Skeletal muscle cell (primary cell): ENCODE results near the gene IGSF9.

Experiments
- DNase-seq: peaks from one replicate; pipeline ENCODE4 v3.0.0-alpha.2; 2010; ENCODE audit warnings: low read depth
- H3K4me3 ChIP-seq: 2 replicates; pipeline ENCODE4 v1.5.1; 2011; ENCODE audit warnings: low read depth, mild to moderate bottlenecking, control low read depth, low read length, moderate library complexity

Gene IGSF9

DNA sequence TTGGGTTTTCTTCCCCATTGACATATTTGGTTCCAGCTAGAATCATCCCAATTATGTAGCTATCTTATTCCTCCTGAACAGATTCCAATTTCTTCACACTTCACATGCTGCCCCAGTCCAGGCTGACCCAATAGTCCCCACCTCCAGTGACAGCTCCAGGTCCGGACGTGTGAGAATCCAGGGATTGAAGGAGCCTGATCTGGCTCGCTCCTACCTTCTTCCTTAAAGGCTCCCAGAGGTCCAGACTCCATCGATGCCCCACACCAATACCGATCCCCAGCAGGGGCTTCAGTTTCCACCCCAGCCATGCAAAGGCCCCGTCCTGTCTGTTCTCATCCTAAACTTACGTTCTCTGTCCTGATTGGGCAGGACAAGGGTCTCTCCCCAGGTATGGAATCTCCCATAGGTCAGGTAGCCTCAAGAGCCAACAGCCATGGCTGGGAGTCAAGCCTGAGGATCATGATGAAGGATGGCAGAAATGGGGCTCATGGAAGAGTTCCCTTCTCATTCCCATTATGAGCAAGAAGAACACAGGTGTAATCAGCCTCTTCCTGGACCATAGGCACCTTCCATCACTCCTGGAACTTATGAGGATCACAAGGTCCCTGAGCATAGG lies 29.0 kb upstream of the IGSF9 start:
- DNase-seq, result no peak
- no peak overlapping the region for H3K4me3 ChIP-seq

DNA sequence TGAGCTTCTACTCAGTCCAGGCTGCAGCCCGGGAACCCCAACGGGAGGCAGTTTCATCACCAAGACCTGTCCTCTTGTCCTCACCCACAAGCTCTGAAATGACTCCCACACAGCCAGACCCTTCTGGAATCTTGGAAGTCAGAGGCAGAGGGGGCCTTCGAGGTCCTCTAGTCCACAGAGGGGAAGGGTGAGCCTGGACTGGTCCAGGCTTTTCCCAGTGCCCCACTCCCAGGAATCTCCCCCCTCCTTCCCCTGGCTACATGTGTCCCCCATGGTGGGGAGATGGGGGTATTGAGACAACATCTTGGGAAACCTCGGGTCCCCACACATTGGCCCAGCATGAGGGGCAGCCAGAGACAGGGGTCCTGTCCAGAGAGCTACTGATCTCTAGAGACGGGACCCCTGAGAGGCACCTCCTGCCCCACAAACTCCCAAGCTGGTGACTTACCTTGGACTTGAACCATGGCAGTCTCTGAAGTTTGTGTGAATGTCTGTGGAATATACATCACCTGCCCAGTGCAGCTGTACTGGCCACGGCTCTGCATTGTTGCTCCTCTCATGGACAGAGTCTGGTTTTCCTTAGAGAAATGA lies 28.0 kb upstream of the IGSF9 start:
- no peak for DNase-seq
- H3K4me3 ChIP-seq, result no peak overlapping the region

DNA sequence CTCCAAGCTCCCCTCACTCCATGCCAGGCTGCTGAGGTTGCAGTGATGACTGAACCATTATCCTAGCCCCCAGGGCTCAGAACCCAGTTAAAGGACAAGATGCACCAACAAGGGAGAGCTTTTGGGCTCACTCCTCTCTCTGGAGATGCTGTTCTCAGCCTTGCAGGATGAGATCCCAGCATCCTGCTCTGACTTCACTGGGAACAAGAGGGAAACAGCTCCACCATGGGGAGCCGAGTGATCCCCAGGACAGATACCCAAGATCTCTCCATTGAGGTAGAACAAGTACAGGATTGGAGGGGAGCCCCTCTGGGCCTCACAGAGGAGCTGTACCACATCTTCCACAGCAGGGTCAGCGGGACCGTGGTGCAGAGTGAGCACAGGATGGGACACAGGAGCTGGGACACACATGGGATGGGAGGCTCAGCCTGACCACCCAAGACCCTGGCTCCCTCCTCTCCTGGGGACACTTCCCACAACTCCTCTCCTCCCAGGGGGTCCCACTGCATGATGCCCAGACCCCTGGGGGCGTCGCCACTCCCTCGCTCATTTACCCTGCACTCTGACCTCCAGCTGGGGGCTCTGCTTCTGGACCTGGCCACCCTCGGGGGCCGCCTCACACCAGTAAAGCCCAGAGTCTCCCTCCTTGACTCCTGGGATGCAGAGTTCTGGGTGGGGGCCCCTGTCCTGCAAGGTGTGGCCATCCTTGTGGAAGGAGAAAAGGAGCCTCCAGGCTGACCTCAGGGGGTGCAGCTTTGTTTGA lies 27.2 kb upstream of the IGSF9 start:
- no peak overlapping the region for H3K4me3 ChIP-seq
- no peak for DNase-seq

DNA sequence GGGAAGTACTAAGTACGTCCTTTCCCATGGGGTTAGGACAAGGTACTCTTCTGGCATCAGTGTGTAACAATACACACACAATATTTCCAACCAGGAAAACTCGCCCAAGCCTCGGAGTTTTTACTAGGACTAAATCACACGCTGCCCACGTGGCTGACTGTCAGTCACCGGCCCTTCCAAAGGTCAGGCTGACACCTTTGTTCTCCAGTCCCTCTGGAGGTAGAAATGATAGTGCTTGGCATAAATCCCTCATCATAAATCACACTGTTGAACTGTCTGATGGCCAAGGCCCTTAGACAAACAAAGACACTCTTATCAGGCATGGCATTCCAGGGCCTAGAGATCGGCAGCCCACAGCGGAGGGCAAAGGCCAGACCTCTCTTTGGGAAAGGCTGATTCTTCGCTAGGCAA lies 25.5 kb upstream of the IGSF9 start:
- no peak overlapping the region for H3K4me3 ChIP-seq
- no peak for DNase-seq

DNA sequence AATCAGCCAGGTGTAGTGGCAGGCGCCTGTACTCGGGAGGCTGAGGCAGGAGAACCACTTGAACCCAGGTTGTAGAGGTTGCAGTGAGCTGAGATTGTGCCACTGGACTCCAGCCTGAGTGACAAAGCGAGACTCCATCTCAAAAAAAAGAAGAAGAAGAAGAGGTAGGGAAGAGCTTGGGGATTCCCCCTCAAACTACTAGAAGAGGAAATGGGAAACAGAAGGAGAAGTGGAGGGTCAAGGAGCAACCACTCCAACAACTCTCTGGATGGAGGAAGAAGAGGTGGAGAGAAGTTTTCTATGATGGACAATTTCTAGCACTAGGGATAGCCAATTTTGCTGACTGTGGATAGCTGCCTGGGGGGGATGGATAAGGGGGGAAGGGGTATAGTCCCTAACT lies 23.5 kb upstream of the IGSF9 start:
- H3K4me3 ChIP-seq, result no peak overlapping the region
- no peak for DNase-seq

DNA sequence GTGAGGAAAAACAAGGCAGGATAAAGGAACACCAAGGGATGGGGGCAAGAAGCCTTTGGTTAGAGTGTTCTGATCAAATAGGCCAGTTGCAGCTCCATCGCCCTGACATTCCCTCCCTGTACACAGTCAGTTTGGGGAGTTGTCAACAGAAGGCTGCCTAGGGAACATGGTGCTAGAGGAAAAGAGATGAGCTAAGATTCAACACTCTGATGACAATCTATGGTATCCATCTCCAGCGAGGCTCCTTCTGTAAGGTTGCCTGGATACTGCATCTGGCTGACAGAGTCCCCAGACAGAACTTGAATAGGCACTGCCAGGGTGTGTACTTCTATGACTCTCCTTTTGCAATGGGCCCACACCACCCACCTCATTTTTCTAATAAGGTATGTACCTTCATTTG lies 19.9 kb upstream of the IGSF9 start:
- DNase-seq, result no peak
- no peak overlapping the region for H3K4me3 ChIP-seq

DNA sequence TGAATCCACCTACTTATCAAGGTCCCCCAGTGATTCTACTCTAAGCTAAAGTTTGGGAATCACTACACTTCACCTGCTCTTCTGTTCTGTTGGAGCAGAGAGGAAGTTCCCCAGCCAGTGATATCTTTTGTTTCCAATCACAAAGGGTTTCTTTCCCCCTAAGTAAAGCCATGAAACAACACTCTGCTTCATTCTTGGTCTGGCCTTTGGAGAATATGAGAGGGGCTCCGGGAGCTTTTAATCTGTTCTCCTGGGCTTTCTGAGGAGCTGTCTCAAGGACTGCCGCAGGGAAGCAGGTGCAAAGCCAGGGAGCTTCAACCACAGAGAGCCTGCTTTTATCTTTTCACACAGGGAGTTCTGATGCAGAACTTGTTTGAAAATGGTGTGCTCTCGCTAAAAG lies 18.7 kb upstream of the IGSF9 start:
- no peak overlapping the region for H3K4me3 ChIP-seq
- no peak for DNase-seq

DNA sequence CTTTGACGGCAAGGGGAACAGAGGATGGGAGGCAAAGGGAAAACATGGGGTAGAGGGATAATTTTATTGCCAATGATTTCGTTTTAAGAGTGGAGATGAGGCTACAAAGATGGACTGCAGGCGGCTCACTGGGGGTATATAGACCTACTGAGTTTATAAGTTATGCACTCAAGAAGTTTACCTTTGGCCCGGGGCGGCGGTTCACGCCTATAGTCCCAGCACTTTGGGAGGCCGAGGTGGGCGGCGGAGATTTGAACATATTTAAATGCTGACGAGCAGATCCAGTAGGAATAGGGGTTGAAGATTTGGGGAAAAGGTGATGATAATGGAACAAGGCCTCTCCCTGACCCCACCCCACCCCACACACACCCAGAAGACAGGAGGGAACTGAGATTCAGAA lies 16.8 kb upstream of the IGSF9 start:
- H3K4me3 ChIP-seq, result no peak overlapping the region

DNA sequence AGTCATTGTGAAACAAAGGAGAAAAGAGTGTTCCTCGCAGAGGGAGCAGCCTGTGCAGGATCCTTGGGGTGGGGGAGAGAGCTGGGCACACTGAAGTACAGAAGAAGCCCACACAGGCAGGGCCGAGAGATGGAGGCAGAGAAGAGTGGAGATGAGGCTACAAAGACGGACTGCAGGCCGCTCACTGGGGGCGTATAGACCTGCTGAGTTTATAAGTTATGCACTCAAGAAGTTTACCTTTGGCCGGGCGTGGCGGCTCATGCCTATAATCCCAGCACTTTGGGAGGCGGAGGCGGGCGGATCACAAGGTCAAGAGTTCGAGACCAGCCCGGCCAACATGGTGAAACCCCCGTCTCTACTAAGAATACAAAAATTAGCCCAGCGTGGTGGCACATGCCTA lies 16.2 kb upstream of the IGSF9 start:
- no peak overlapping the region for H3K4me3 ChIP-seq

More for the DNA sequence above, 16.8 kb upstream of the IGSF9 start:
- no peak for DNase-seq

DNA sequence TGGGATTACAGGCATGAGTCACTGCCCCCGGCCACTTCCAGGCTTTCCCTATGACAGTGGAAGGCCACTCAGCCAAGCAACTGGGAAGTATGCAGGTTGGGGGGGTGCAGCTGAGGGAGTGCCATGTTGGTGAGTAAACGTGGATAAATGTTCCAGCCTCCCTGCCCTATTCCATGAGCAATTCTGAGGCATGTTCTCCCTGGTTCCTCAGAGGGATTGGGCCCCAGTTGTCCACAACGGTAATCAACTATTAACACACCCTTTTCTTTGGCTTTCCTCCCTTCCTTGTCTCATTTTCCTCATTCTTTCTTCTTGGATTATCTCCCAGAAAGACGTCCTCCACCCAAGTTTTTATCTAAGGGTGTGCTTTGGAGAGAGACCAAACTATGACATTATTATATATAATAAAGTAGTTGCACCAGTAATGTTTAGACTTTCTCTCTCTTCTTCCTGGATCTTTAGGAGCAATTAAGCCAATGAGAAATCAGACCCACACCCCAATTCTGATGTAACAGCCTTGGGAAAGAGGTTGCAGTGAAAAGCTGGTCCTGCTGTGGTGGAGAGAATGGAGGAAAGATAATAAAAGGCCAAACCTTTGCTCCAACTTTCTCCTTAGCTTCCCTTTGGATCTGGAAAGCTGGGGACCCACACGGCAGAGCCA lies 15.4 kb upstream of the IGSF9 start:
- H3K4me3 ChIP-seq, result no peak overlapping the region
- DNase-seq, result peak; percentile 46

More for the DNA sequence above, 16.2 kb upstream of the IGSF9 start:
- no peak for DNase-seq

DNA sequence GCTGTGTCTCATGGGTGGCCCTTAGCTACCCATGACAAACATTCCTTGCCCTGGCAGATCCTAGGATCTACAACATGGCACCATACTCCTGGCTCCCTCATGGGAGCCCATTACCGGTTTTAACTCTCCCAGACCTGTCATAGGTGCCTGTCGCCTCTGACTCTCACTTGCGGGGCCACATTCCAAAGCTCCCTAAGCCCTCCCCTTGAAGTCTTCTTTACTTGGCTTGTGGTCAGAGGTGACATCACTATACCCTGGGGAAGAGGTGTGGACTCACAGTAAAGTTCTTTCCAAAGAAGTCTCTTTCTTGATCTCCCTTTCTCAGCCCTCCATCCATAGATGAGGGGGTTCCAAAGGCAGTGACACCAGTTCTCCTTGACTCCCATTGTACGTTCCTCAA lies 14.0 kb upstream of the IGSF9 start:
- H3K4me3 ChIP-seq, result no peak overlapping the region
- no peak for DNase-seq

DNA sequence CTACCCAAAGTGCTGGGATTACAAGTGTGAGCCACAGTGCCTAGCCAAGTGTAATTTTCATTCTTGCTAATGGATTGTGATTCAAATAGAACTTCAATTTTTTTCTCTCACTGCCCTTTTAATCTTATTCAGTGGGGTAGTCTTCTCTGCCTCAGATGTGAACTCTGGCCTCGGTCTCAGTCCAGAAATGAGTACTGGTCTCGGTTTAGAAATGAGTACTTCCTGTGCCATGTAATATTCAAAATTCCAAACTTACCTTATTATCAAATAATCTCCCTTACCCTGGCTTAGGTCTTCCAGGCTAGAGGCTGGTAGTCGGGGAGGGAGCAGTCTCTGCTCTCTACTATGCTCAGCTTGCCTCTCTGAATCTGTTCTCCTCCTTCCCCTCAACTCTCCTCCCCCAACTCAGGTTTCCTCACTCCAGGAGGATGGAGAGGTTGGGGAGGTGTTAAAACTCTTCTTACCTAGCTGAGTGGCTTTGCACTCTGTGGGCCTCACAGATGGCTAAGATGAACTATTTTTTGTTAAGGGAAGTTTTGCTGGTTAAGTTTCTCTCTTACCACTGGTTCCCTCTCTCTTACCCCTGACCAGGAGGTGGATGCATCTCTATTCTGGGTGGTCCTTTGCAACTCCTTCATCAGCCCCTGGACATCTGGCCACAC lies 13.4 kb upstream of the IGSF9 start:
- DNase-seq, result no peak
- H3K4me3 ChIP-seq, result no peak overlapping the region

DNA sequence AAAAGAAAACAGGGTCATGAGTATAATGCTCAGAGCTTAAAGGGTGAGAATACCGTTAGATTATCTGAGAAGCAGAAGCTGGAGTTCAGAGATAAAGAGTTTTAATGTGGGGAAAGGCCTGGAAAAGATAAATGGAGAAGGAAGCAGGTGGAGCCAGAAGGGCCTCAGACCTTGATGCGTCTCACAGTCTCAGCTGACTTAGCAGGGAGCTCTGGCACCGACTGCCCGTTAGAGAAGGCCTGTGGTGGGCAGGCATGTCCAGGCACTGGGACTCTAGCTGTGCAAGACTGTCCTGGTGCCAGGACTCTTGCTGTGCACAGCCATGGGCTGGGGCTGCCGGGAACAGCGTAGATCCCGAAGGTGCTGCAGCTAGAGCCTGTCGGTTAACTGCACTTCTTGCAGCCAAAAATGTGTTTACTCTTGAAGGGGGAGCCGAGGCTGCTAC lies 12.4 kb upstream of the IGSF9 start:
- DNase-seq, result no peak
- H3K4me3 ChIP-seq, result no peak overlapping the region

DNA sequence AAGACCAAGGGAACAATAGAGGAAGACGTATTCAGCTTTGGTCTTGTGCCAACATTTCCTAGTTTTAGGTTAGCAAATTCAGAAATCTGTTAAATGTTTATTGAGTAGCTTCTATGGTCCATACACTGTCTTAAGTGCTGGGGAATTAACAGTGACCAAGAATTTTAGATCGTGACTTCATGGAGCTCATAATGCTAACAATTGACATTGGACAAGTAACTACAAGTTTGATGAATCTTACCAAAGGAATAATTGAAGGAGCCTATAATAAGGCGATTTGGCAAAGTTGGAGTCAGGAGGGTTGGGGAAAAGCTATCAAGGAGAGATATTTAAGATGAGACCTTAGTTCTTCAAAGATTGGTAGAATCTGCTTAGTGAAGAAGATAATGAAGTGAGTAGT lies 10.0 kb upstream of the IGSF9 start:
- DNase-seq, result no peak
- no peak overlapping the region for H3K4me3 ChIP-seq

DNA sequence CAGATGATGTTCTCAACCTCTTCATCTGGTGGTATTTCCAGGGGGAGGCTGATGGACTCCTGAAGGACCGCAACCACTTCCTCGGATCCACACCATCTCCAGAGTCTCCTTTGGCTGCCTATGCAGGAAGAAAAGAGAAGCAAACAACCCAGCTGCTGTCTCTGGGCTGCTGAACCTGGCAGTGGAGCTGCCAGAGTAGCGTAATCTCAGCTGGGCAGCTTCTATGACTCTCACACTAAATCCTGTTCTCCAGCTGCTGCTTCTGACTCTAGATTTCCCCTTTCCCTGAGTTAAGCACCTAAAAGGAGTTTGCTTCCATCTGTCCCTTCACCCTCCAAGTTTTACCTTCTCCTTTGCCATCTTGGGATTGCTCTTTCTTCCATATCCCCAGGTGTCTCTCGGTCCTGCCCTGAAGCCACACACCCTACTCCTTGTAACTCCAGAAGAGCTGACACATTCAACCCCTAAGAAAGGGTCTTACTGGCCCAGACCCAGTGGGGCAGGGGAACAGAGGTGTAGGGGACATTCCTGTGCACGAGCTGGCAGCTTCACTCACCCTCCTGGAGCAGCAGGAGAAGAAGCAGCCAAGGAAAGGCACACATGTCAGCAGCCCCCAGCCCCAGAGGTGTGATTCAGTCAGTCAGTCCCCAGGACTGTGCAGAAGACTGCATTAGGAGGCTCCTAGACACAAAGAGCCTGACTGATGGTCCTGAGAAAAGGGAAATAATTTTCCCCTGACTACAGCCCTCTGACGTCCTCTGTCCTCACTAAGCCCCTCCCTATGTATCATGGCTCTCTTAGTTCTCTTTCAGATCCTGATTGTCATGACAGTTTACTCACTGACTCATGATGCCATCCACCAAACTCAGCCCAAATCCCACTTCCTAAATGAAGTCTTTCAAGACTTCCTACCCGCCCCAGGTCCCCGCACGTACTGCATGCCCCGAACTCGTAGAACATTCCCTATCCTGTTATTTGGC lies 8.4 kb upstream of the IGSF9 start, which contains the start of gene SLAMF9:
TSS of gene SLAMF9 (minus strand) at position 702 of the 980 bp plus-strand sequence. CDS start at position 602, 100 bp downstream.
- peak; percentile 16 for DNase-seq
- no peak within 1 kb of the TSS for H3K4me3 ChIP-seq

DNA sequence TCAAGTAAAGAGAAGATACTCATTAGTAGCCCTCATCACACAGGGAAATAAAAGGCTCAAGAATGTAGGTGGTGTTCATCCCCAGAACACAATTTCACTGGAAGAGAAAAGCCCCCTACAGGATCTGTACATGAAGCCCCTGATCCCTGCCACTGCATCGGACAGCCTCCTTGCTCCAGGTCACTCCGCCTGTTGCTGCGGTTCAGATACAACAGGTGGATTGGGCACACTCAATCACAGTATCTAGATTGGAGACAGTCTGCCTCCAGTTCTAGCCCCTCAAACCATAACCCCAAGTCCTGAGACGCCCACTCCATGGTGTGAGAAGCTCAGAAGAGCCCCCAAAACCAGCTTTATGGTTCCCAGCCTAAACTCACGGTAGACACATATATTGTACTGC lies 7.5 kb upstream of the IGSF9 start:
- H3K4me3 ChIP-seq, result no peak overlapping the region
- no peak for DNase-seq

DNA sequence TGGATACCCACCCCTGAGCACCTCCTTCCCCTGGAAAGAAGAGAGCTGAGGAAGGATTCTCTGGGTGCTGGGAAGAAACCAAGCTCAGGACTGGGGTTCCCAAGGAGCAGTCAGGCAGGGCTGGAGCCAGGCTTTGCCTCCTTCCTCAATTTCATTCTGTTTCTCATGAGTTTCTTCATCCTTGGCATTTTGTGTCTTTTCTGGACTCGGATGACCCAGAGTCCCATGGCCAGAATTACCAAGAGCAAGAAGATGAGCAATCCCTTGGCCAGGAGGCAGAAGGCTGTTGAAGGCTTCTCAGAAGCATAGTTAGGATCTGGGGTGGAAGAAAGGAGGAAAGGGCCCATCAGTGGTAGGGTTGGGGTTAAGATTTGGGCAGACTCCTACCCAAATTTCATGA lies 6.1 kb upstream of the IGSF9 start:
- DNase-seq, result no peak
- no peak overlapping the region for H3K4me3 ChIP-seq

DNA sequence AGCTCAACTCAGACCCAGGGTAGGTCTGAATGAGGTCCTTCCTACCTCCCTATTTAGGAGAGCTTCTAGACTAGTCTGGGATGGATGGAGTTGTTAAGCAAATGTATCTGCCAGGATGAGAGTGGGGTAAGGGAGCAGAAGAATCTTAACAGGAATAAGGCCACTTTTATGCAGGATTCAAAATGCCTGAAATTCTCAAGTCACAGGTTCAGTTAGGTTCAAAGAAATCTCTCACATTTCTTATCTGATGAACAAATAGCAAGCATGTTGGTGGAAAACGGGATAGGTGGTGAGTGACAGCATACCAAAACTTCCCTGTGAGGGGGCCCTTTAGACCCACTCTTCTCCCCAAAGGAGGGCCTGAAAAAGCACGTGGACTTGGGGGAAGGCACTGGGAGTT lies 5.6 kb upstream of the IGSF9 start:
- no peak for DNase-seq
- H3K4me3 ChIP-seq, result no peak overlapping the region

DNA sequence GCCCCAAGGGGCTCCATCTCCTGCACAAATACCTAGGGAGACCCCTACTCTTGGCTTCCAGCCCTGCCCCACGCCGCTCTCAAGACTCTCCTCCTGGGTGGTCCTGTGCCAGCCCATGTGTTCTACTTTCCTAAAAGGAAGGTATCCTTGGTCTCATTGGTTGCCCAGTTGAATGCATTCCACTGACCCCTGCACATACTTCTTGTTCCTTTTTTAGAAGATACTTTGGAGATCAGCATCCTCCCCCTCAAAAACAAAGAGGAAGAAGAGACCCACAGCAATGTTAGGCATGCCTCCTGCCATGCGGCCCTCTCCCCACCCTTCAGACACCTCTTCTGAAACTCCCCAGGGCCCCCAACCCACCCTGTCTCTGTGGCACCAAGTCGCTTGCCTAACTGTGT lies 4.6 kb upstream of the IGSF9 start:
- H3K4me3 ChIP-seq, result no peak overlapping the region
- no peak for DNase-seq
